SJSA1 (cell line): ENCODE results near the gene RIMBP2. TPM values are rescaled to one million over a fixed set of nuclear protein-coding genes. Genes with fewer than 3 reads are reported as not detected.

Experiments
- DNase-seq, 2 experiments: peaks; one replicate each; pipeline ENCODE4 v3.0.0-alpha.2; 2015 to 2020; ENCODE audit warnings: low spot score in 2 of 2, low read depth in 1 of 2
- H3K27ac ChIP-seq: fragments of 250-450 bp; sonication (Bioruptor Pico); 2 replicates; pipeline ENCODE4 v1.5.1; 2020; ENCODE audit warnings: mild to moderate bottlenecking, moderate library complexity
- H3K27me3 ChIP-seq: fragments of 250-450 bp; sonication (Bioruptor Pico); replicated peaks from 2 replicates; pipeline ENCODE4 v1.5.1; 2020; ENCODE audit warnings: mild to moderate bottlenecking, moderate library complexity
- H3K36me3 ChIP-seq: fragments of 250-450 bp; sonication (Bioruptor Pico); 2 replicates; pipeline ENCODE4 v1.5.1; 2020; ENCODE audit warnings: mild to moderate bottlenecking
- H3K4me1 ChIP-seq: fragments of 250-450 bp; sonication (Bioruptor Pico); replicated peaks from 2 replicates; pipeline ENCODE4 v1.6.1; 2021; ENCODE audit warnings: mild to moderate bottlenecking
- H3K4me3 ChIP-seq: fragments of 250-450 bp; sonication (Bioruptor Pico); 2 replicates; pipeline ENCODE4 v1.5.1; 2020; ENCODE audit warnings: mild to moderate bottlenecking
- H3K9me3 ChIP-seq: fragments of 250-450 bp; sonication (Bioruptor Pico); replicated peaks from 2 replicates; pipeline ENCODE4 v1.5.1; 2020; ENCODE audit warnings: mild to moderate bottlenecking
- total RNA-seq: library from RNA; depleted of rRNA; stranded (reverse); fragments of >200 nt; shearing (Covaris generic); gene quantifications from 2 replicates; pipeline ENCODE4 v1.2.3, GENCODE V29; 2014

RIMBP2 gene
- total RNA-seq, 1 experiment from 2014 or later: 0.16 TPM

- H3K36me3 ChIP-seq: no peaks in the 10 kb centered on the region
- no peaks in the 10 kb centered on the region for H3K27me3 ChIP-seq
- H3K27ac ChIP-seq: no peak overlapping the region
- no peaks in the 10 kb centered on the region for H3K4me1 ChIP-seq
- no peak for DNase-seq
- H3K4me3 ChIP-seq: no peak overlapping the region
- H3K9me3 ChIP-seq: no peaks in the 10 kb centered on the region
Observed at GRCh38 chr12:130583800-130584199, 132.3 kb downstream of the RIMBP2 start.

- Histone ChIP-seq H3K4me3 (no peak overlapping the region), H3K27ac (no peak overlapping the region), H3K4me1 (no peaks in the 10 kb centered on the region), H3K27me3 (no peaks in the 10 kb centered on the region), H3K9me3 (no peaks in the 10 kb centered on the region), H3K36me3 (no peaks in the 10 kb centered on the region)
- DNase-seq: no peak
Observed at GRCh38 chr12:130583317-130583716, 132.8 kb downstream of the RIMBP2 start.

GRCh38 chr12:130582286-130582685 lies 133.8 kb downstream of the RIMBP2 start:
- Histone ChIP-seq H3K4me3 (no peak overlapping the region), H3K9me3 (no peaks in the 10 kb centered on the region; the same call in 1 of the 2 replicates)

GRCh38 chr12:130581782-130582181 lies 134.3 kb downstream of the RIMBP2 start:
- Histone ChIP-seq H3K27me3 (no peaks in the 10 kb centered on the region), H3K36me3 (no peaks in the 10 kb centered on the region), H3K9me3 (no peaks in the 10 kb centered on the region; the same call in 1 of the 2 replicates), H3K4me1 (no peaks in the 10 kb centered on the region), H3K27ac (no peak overlapping the region), H3K4me3 (no peak overlapping the region)
- no peak for DNase-seq

More at GRCh38 chr12:130582286-130582685, 133.8 kb downstream of the RIMBP2 start:
- no peaks in the 10 kb centered on the region for H3K27me3 ChIP-seq
- H3K27ac ChIP-seq: no peak overlapping the region
- no peaks in the 10 kb centered on the region for H3K36me3 ChIP-seq
- DNase-seq: no peak
- H3K4me1 ChIP-seq: no peaks in the 10 kb centered on the region

- Histone ChIP-seq H3K4me3 (no peak overlapping the region), H3K36me3 (no peaks in the 10 kb centered on the region), H3K9me3 (no peaks in the 10 kb centered on the region; the same call in 1 of the 2 replicates), H3K27ac (no peak overlapping the region), H3K27me3 (no peaks in the 10 kb centered on the region), H3K4me1 (no peaks in the 10 kb centered on the region)
- no peak for DNase-seq
Observed at GRCh38 chr12:130579231-130579630, 136.9 kb downstream of the RIMBP2 start.

- Histone ChIP-seq H3K36me3 (no peaks in the 10 kb centered on the region), H3K4me3 (no peak overlapping the region), H3K9me3 (no peaks in the 10 kb centered on the region; the same call in 1 of the 2 replicates), H3K4me1 (no peaks in the 10 kb centered on the region), H3K27ac (no peak overlapping the region), H3K27me3 (no peaks in the 10 kb centered on the region)
- DNase-seq: no peak
Observed at GRCh38 chr12:130577351-130577750, 138.7 kb downstream of the RIMBP2 start.

GRCh38 chr12:130576371-130576816 lies 139.7 kb downstream of the RIMBP2 start:
- Histone ChIP-seq H3K36me3 (no peaks in the 10 kb centered on the region), H3K27ac (no peak overlapping the region), H3K4me3 (no peak overlapping the region), H3K4me1 (no peaks in the 10 kb centered on the region), H3K27me3 (no peaks in the 10 kb centered on the region), H3K9me3 (no peaks in the 10 kb centered on the region; the same call in 1 of the 2 replicates)
- no peak for DNase-seq

- Histone ChIP-seq H3K27ac (no peak overlapping the region), H3K4me3 (no peak overlapping the region), H3K4me1 (no peaks in the 10 kb centered on the region), H3K36me3 (no peaks in the 10 kb centered on the region), H3K27me3 (peaks cover 8% of the 10 kb centered on the region), H3K9me3 (no peaks in the 10 kb centered on the region; the same call in 1 of the 2 replicates)
- DNase-seq: no peak
Observed at GRCh38 chr12:130574402-130574801, 141.7 kb downstream of the RIMBP2 start.

- Histone ChIP-seq H3K27ac (no peak overlapping the region), H3K9me3 (no peaks in the 10 kb centered on the region; the same call in 1 of the 2 replicates)
Observed at GRCh38 chr12:130573766-130574165, 142.3 kb downstream of the RIMBP2 start.

GRCh38 chr12:130573235-130573634 lies 142.9 kb downstream of the RIMBP2 start:
- no peak for DNase-seq
- Histone ChIP-seq H3K9me3 (no peaks in the 10 kb centered on the region; the same call in 1 of the 2 replicates), H3K36me3 (no peaks in the 10 kb centered on the region), H3K4me1 (no peaks in the 10 kb centered on the region), H3K27me3 (peaks cover 20% of the 10 kb centered on the region), H3K4me3 (no peak overlapping the region), H3K27ac (no peak overlapping the region)

More at GRCh38 chr12:130573766-130574165, 142.3 kb downstream of the RIMBP2 start:
- Histone ChIP-seq H3K36me3 (no peaks in the 10 kb centered on the region), H3K27me3 (peaks cover 14% of the 10 kb centered on the region), H3K4me1 (no peaks in the 10 kb centered on the region), H3K4me3 (no peak overlapping the region)
- no peak for DNase-seq

GRCh38 chr12:130572553-130572952 lies 143.5 kb downstream of the RIMBP2 start:
- Histone ChIP-seq H3K36me3 (no peaks in the 10 kb centered on the region), H3K27ac (no peak overlapping the region), H3K4me3 (no peak overlapping the region), H3K4me1 (no peaks in the 10 kb centered on the region), H3K27me3 (peaks cover 27% of the 10 kb centered on the region), H3K9me3 (peaks cover under 1% of the 10 kb centered on the region; the same call in 1 of the 2 replicates)
- DNase-seq: no peak

- H3K27ac ChIP-seq: no peak overlapping the region
- no peaks in the 10 kb centered on the region for H3K4me1 ChIP-seq
Observed at GRCh38 chr12:130571734-130572133, 144.4 kb downstream of the RIMBP2 start.

GRCh38 chr12:130571089-130571488 lies 145.0 kb downstream of the RIMBP2 start:
- Histone ChIP-seq H3K4me3 (no peak overlapping the region), H3K4me1 (no peaks in the 10 kb centered on the region), H3K27me3 (peaks cover 39% of the 10 kb centered on the region), H3K27ac (no peak overlapping the region), H3K9me3 (peaks cover 14% of the 10 kb centered on the region), H3K36me3 (no peaks in the 10 kb centered on the region)
- DNase-seq: no peak

More at GRCh38 chr12:130571734-130572133, 144.4 kb downstream of the RIMBP2 start:
- Histone ChIP-seq H3K4me3 (no peak overlapping the region), H3K36me3 (no peaks in the 10 kb centered on the region), H3K27me3 (peaks cover 35% of the 10 kb centered on the region), H3K9me3 (peaks cover 8% of the 10 kb centered on the region)
- DNase-seq: no peak

- Histone ChIP-seq H3K4me1 (no peaks in the 10 kb centered on the region), H3K36me3 (no peaks in the 10 kb centered on the region), H3K27ac (no peak overlapping the region), H3K9me3 (peaks cover 29% of the 10 kb centered on the region), H3K27me3 (peaks cover 52% of the 10 kb centered on the region), H3K4me3 (no peak overlapping the region)
- peak in 1 of 2 experiments; percentile 64 for DNase-seq
Observed at GRCh38 chr12:130569521-130569920, 146.6 kb downstream of the RIMBP2 start.

- peaks cover 33% of the 10 kb centered on the region for H3K9me3 ChIP-seq
- DNase-seq: no peak
- H3K4me3 ChIP-seq: no peak overlapping the region
- H3K4me1 ChIP-seq: no peaks in the 10 kb centered on the region
- no peak overlapping the region for H3K27ac ChIP-seq
- peaks cover 56% of the 10 kb centered on the region for H3K27me3 ChIP-seq
- H3K36me3 ChIP-seq: no peaks in the 10 kb centered on the region
Observed at GRCh38 chr12:130568501-130568900, 147.6 kb downstream of the RIMBP2 start.
